ENCODE data around the gene RPUSD4. TPM values are rescaled to one million over a fixed set of nuclear protein-coding genes. Genes with fewer than 3 reads are reported as not detected.

RPUSD4 gene
- total and polyA plus RNA-seq, 9 of the 15 experiments (the other 6 are each of a cell fraction or from before 2014, with no cell fraction given) = 27.4 to 56.2 (median 44.6) TPM

DNA sequence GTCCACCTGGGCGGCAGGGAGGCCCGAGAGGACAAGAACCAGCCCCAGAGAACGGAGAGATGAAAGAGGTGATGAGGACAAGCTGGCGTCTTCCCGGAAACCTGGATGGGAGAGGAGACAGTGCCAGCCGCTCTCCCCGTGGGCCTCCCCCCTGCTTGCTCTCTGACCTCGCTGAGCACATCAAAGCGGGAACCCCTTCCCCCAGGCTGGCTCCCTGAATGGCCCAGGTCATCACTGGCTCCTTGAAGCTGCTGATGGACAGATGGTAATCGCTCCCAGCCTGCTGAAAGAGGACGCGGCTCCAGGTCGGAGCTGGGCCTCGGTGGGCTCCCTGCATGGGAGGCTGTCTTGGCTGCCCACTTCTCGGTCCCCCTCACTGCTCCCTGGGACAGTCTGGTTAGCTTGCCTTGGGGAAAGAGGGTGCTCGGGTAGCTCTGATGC lies 18.4 kb downstream of the RPUSD4 start:
- H4K20me1 ChIP-seq (replicated peaks; ENCODE audit: control insufficient read depth, insufficient read depth, low read length) = peaks cover 5% of the 10 kb centered on the region; the same call in 1 of the 2 replicates
- TF ChIP-seq POLR2AphosphoS2 (IDR thresholded peaks at IDR 0.05; ENCODE audit: low read length) (no peak), CBX2 (IDR thresholded peaks at IDR 0.05; ENCODE audit: insufficient read depth, low read length, poor library complexity, severe bottlenecking) (no peak), TCF7L2 (IDR thresholded peaks at IDR 0.05; ENCODE audit: low read depth, low read length) (no peak), PCBP2 (IDR thresholded peaks at IDR 0.05; ENCODE audit: low read depth, low read length, poor library complexity, severe bottlenecking) (no peak)
- POLR2A ChIA-PET = interaction anchor here (0.7 to 1.2 kb wide), 4 partner anchors 8 to 273 kb away, joined by 3 to 4 read pairs (median 3); no protein-coding TSS in a partner anchor
- H3K4me3 ChIP-seq = no peak overlapping the region
- H2AFZ ChIP-seq (ENCODE audit: low read depth, low read length) = no peak overlapping the region
- H3K9me3 ChIP-seq (replicated peaks; ENCODE audit: control insufficient read depth, insufficient read depth, low read depth, low read length) = no peaks in the 10 kb centered on the region
- intact Hi-C loops (cut with micrococcal nuclease) (loop anchor here (5.0 kb wide), 1 partner anchor 251 kb away; no protein-coding TSS in a partner anchor), in situ Hi-C loops (cut with MboI) (no loop called here)
- no peaks in the 10 kb centered on the region for H3K27me3 ChIP-seq (ENCODE audit: control insufficient read depth in 2 of 2, insufficient read depth in 2 of 2, low read length in 2 of 2)
- no peak overlapping the region for H3K4me2 ChIP-seq (ENCODE audit: insufficient read depth, low read length)
- no TSS peak for BruUV-seq (replicated peaks)
- no peak for DNase-seq (ENCODE audit: extremely low read depth in 1 of 4, low spot score in 3 of 4)
- FAIRE-seq = no peak
- no peaks in the 10 kb centered on the region for H3K4me1 ChIP-seq (replicated peaks in 1 of 2; ENCODE audit: control insufficient read depth in 2 of 2, insufficient read depth in 2 of 2, low read length in 2 of 2)
- no peak for ATAC-seq
- no peak overlapping the region for H3K27ac ChIP-seq (ENCODE audit: extremely low read depth, low read depth, low read length)
- CTCF ChIA-PET (ENCODE audit: low intra/inter-chr PET ratio) = interaction anchor here (2.3 kb wide), 1 partner anchor 270 kb away, joined by 36 read pairs; no protein-coding TSS in a partner anchor
- H3K9me1 ChIP-seq (ENCODE audit: control insufficient read depth, insufficient read depth, low read length) = no peaks in the 10 kb centered on the region
- H3K9ac ChIP-seq (ENCODE audit: insufficient read depth in 1 of 2, low read depth in 2 of 2, low read length in 2 of 2) = peak overlapping the region in 1 of 2 experiments; percentile 18; a peak in 2 of 4 replicates
- H3K79me2 ChIP-seq (ENCODE audit: control insufficient read depth, insufficient read depth, low read length) = no peaks in the 10 kb centered on the region
- WGBS (ENCODE audit: insufficient coverage, low coverage, missing lambda C conversion rate) = 90% methylated on average over 9 of the region's 16 CpGs
- peaks cover 75% of the 10 kb centered on the region for H3K36me3 ChIP-seq (ENCODE audit: control insufficient read depth, insufficient read depth, low read length)

GRCh38 chr11:126192361-126192760 lies 19.1 kb downstream of the RPUSD4 start:
- FAIRE-seq (no peak), DNase-seq (ENCODE audit: extremely low read depth in 1 of 4, low spot score in 3 of 4) (no peak), ATAC-seq (no peak)
- no peak overlapping the region for H3K4me2 ChIP-seq (ENCODE audit: insufficient read depth, low read length)
- intact Hi-C loops (cut with micrococcal nuclease) = loop anchor here (5.0 kb wide), 1 partner anchor 250 kb away; no protein-coding TSS in a partner anchor
- H3K27ac ChIP-seq (ENCODE audit: extremely low read depth, low read depth, low read length) = no peak overlapping the region
- no peaks in the 10 kb centered on the region for H3K9me1 ChIP-seq (ENCODE audit: control insufficient read depth, insufficient read depth, low read length)
- no peak overlapping the region for H3K4me3 ChIP-seq
- peaks cover 68% of the 10 kb centered on the region for H3K36me3 ChIP-seq (ENCODE audit: control insufficient read depth, insufficient read depth, low read length)
- TF ChIP-seq ZFP36 (IDR thresholded peaks at IDR 0.05; ENCODE audit: low read depth, low read length, partially characterized antibody) = no peak
- TF ChIP-seq, protein P1, sequence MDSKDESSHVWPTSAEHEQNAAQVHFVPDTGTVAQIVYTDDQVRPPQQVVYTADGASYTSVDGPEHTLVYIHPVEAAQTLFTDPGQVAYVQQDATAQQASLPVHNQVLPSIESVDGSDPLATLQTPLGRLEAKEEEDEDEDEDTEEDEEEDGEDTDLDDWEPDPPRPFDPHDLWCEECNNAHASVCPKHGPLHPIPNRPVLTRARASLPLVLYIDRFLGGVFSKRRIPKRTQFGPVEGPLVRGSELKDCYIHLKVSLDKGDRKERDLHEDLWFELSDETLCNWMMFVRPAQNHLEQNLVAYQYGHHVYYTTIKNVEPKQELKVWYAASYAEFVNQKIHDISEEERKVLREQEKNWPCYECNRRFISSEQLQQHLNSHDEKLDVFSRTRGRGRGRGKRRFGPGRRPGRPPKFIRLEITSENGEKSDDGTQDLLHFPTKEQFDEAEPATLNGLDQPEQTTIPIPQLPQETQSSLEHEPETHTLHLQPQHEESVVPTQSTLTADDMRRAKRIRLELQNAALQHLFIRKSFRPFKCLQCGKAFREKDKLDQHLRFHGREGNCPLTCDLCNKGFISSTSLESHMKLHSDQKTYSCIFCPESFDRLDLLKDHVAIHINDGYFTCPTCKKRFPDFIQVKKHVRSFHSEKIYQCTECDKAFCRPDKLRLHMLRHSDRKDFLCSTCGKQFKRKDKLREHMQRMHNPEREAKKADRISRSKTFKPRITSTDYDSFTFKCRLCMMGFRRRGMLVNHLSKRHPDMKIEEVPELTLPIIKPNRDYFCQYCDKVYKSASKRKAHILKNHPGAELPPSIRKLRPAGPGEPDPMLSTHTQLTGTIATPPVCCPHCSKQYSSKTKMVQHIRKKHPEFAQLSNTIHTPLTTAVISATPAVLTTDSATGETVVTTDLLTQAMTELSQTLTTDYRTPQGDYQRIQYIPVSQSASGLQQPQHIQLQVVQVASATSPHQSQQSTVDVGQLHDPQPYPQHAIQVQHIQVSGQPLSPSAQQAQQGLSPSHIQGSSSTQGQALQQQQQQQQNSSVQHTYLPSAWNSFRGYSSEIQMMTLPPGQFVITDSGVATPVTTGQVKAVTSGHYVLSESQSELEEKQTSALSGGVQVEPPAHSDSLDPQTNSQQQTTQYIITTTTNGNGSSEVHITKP (IDR thresholded peaks at IDR 0.05; ENCODE audit: partially characterized antibody) = no peak
- no peaks in the 10 kb centered on the region for H3K4me1 ChIP-seq (replicated peaks in 1 of 2; ENCODE audit: control insufficient read depth in 2 of 2, insufficient read depth in 2 of 2, low read length in 2 of 2)
- H2AFZ ChIP-seq (ENCODE audit: low read depth, low read length) = no peak overlapping the region
- CTCF ChIA-PET (ENCODE audit: low intra/inter-chr PET ratio) = no interaction called here
- H3K27me3 ChIP-seq (ENCODE audit: control insufficient read depth in 2 of 2, insufficient read depth in 2 of 2, low read length in 2 of 2) = no peaks in the 10 kb centered on the region
- in situ Hi-C loops (cut with MboI) = no loop called here
- BruUV-seq (replicated peaks) = no TSS peak
- peak overlapping the region in 1 of 2 experiments; percentile 28; a peak in 2 of 4 replicates for H3K9ac ChIP-seq (ENCODE audit: insufficient read depth in 1 of 2, low read depth in 2 of 2, low read length in 2 of 2)
- H3K79me2 ChIP-seq (ENCODE audit: control insufficient read depth, insufficient read depth, low read length) = no peaks in the 10 kb centered on the region
- H3K9me3 ChIP-seq (replicated peaks; ENCODE audit: control insufficient read depth, insufficient read depth, low read depth, low read length) = no peaks in the 10 kb centered on the region
- POLR2A ChIA-PET = interaction anchor here (1.1 to 1.2 kb wide), 2 partner anchors 9 to 273 kb away, joined by 3 read pairs; no protein-coding TSS in a partner anchor
- WGBS (ENCODE audit: insufficient coverage, low coverage, missing lambda C conversion rate) = 86% methylated on average over 7 of the region's 7 CpGs
- H4K20me1 ChIP-seq (replicated peaks; ENCODE audit: control insufficient read depth, insufficient read depth, low read length) = peaks cover 5% of the 10 kb centered on the region; the same call in 1 of the 2 replicates

All from K562 (cell line).